PFSK-1 (cell line): ENCODE measurements around the gene COX4I1.

Experiments used
- POLR2AphosphoS5 ChIP-seq: IDR thresholded peaks from 2 replicates; pipeline ENCODE4 v1.6.1; 2012; ENCODE audit warnings: low read depth, mild to moderate bottlenecking, control low read depth, low read length, moderate library complexity
- TAF1 ChIP-seq: IDR thresholded peaks from 2 replicates; pipeline ENCODE4 v1.6.1; 2012; ENCODE audit warnings: low read length, control low read depth, borderline replicate concordance; ENCODE audit not compliant: insufficient read depth

- TF ChIP-seq POLR2AphosphoS5 (no peak), TAF1 (no peak)
Measured at GRCh38 chr16:85844169-85844481, 44.6 kb downstream of the COX4I1 start.
